Vagina (tissue), 2 donors: ENCODE measurements around the gene RPH3AL. TPM values are rescaled to one million over a fixed set of nuclear protein-coding genes. Genes with fewer than 3 reads are reported as not detected.

Source experiments
- DNase-seq, 2 donors: peaks; one replicate each; pipeline ENCODE4 v3.0.0-alpha.2; 2017; ENCODE audit errors: extremely low spot score in 2 of 2
- H3K27ac ChIP-seq: fragments of 200-600 bp; sonication (generic); one replicate; pipeline ENCODE4 v1.5.1; 2019
- H3K27me3 ChIP-seq: fragments of 200-600 bp; sonication (generic); one replicate; pipeline ENCODE4 v1.5.1; 2019
- H3K36me3 ChIP-seq, 2 donors: fragments of 200-600 bp; sonication (generic); one replicate each; pipeline ENCODE4 v1.5.1; 2017 to 2019
- H3K4me1 ChIP-seq: fragments of 200-600 bp; sonication (generic); one replicate; pipeline ENCODE4 v1.5.1; 2019
- H3K4me3 ChIP-seq, 2 donors: fragments of 200-600 bp; sonication (generic); 1 replicate in 1 of 2; 2 replicates in 1 of 2; pipeline ENCODE4 v1.5.1; 2016 to 2019
- H3K9me3 ChIP-seq: fragments of 200-600 bp; sonication (generic); one replicate; pipeline ENCODE4 v1.5.1; 2019
- POLR2A ChIP-seq, 2 donors: fragments of 450-650 bp; IDR thresholded peaks; one replicate each; pipeline ENCODE4 v1.6.1; 2017; ENCODE audit warnings: antibody characterized with exemption in 2 of 2, mild to moderate bottlenecking in 2 of 2, moderate library complexity in 2 of 2
- POLR2AphosphoS5 ChIP-seq, 2 donors: sonication (generic); formaldehyde crosslinking; IDR thresholded peaks; one replicate each; pipeline ENCODE4 v1.9.0; 2017; ENCODE audit warnings: antibody characterized with exemption in 2 of 2, mild to moderate bottlenecking in 2 of 2, low read depth in 1 of 2; ENCODE audit not compliant: insufficient read depth in 1 of 2
- intact Hi-C: fragments of 100-400 bp; cut with DNase I; formaldehyde crosslinking; loops from one replicate; pipeline ENCODE4 v1.15.1; 2023
- total RNA-seq: library from RNA; depleted of rRNA; stranded (reverse); fragments of >200 nt; gene quantifications from one replicate; pipeline ENCODE4 v1.2.3, GENCODE V29; 2016
- TF ChIP-seq, protein P1 (sequence below), 3 experiments: fragments of 450-650 bp in 2 of 3; fragments of 200-600 bp in 1 of 3; sonication (generic) in 1 of 3; IDR thresholded peaks; one replicate each; pipeline ENCODE4 v1.5.1; 2017 to 2019; ENCODE audit warnings: antibody characterized with exemption in 3 of 3, mild to moderate bottlenecking in 2 of 3, moderate library complexity in 2 of 3

Gene RPH3AL
- total RNA-seq, 1 donor from 2014 or later: 43.5 TPM

DNA sequence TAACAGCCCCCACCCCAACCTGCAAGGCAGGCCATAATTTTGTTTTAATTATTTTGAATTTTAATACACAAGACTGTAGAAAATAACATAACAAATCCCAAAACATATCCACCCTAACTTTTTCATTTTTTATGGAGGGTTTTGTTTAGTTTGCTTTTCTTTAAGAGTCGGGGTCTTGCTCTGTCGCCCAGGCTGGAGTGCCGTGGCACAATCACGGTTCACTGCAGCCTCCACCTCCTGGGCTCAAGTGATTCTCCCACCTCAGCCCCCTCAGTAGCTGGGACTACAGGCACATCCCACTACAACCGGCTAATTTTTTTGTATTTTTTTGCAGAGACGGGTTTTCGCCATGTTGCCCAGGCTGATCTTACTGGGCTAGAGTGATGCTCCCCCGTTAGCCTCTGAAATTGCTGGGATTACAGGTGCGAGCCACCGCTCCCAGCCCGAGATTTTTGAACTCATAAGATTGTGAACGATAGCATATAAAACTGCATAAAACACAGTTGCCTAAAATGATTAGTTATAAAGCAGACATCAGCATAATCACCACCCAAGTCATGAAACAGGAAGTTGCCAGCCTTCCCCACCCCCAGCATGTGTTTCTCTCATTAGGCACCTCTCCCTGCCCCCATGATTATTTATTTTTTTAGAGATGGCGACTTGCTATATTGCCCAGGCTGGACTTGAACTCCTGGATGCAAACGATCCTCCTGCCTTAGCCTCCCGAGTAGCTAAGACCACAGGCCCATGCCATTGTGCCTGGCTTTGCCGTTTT is 157.6 kb downstream of the RPH3AL start:
- Histone ChIP-seq H3K27me3 (no peaks in the 10 kb centered on the region), H3K4me1 (peaks cover 7% of the 10 kb centered on the region), H3K27ac (no peak overlapping the region), H3K9me3 (no peaks in the 10 kb centered on the region), H3K36me3 (no peaks in the 10 kb centered on the region), H3K4me3 (no peak overlapping the region)
- DNase-seq: no peak
- TF ChIP-seq, protein P1, sequence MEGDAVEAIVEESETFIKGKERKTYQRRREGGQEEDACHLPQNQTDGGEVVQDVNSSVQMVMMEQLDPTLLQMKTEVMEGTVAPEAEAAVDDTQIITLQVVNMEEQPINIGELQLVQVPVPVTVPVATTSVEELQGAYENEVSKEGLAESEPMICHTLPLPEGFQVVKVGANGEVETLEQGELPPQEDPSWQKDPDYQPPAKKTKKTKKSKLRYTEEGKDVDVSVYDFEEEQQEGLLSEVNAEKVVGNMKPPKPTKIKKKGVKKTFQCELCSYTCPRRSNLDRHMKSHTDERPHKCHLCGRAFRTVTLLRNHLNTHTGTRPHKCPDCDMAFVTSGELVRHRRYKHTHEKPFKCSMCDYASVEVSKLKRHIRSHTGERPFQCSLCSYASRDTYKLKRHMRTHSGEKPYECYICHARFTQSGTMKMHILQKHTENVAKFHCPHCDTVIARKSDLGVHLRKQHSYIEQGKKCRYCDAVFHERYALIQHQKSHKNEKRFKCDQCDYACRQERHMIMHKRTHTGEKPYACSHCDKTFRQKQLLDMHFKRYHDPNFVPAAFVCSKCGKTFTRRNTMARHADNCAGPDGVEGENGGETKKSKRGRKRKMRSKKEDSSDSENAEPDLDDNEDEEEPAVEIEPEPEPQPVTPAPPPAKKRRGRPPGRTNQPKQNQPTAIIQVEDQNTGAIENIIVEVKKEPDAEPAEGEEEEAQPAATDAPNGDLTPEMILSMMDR (IDR thresholded peaks at IDR 0.05): no peak
- TF ChIP-seq POLR2A (IDR thresholded peaks at IDR 0.05): no peak
- TF ChIP-seq POLR2AphosphoS5 (IDR thresholded peaks at IDR 0.05; ENCODE audit: insufficient read depth in 1 of 2, low read depth in 1 of 2): no peak
- intact Hi-C loops: no loop called here

DNA sequence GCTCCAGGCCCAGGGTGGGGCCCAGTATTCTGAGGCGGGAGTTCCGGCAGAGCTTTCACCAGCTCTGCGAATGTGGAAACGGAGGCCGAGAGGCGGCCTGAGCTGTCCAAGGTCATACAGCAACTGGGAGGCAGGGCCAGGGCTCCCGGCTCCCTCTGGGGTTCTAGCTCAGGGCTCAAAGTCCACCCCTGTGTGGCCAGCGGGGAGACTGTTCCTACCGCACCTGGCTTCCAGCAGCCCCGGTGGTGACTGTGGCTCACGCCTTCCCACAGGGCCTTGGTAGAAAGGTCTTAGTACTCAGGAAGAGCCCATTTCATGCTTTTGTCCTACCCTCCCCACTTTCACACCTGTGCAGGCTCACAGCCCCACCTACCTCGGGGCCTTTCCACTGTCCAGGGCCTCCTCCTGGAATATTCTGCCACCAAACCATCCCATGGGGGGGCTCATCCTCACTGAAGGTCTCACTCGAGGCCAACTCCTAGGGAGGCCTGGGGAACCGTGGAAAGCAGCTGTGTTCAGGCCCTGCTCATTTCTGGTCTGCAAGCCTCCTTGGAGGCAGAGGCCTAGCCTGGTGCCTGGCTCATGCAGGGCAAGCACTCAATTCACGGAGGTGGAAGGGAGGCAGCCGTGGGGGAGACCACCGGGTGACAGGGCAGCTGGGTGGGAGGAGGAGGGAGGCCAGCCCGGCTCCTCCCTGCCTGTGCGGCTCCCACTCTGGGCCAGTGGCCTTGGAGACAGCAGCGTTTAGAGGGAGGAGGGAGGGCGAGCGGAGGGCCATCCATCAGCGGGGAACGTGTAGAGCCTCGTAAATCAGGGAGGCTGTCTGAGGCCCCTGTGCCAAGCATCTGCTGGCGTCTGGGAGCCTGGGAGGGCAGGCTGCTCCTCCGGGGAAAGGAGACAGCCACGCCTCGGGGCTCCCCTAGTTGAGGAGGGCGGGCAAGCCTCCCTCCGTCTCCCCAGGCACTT is 158.5 kb downstream of the RPH3AL start:
- Histone ChIP-seq H3K36me3 (no peaks in the 10 kb centered on the region), H3K27me3 (no peaks in the 10 kb centered on the region), H3K4me3 (no peak overlapping the region), H3K27ac (no peak overlapping the region), H3K4me1 (peaks cover 7% of the 10 kb centered on the region), H3K9me3 (no peaks in the 10 kb centered on the region)
- intact Hi-C loops: no loop called here
- TF ChIP-seq POLR2AphosphoS5 (IDR thresholded peaks at IDR 0.05; ENCODE audit: insufficient read depth in 1 of 2, low read depth in 1 of 2): no peak
- TF ChIP-seq, protein P1 (IDR thresholded peaks at IDR 0.05): no peak
- no peak for DNase-seq

DNA sequence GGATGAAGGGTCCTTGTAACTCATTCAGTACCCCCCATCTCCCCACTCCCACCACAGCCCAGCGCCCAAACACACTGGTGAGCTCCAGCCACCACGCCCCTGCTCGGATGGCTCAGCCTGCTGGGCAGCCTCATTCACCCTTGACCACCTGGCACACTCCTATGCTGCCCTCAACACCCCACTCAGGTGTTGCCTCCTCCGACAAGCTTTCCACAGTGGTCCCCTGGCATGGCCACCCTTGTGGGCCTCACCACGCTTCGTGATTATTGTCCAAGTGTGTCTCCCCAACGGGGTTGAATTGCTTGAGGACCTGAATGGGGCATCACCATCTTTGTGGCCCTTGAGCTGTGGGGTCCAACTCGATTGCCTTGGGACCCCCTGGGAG is 159.2 kb downstream of the RPH3AL start:
- Histone ChIP-seq H3K36me3 (no peaks in the 10 kb centered on the region), H3K27ac (no peak overlapping the region), H3K4me1 (peaks cover 7% of the 10 kb centered on the region), H3K27me3 (no peaks in the 10 kb centered on the region), H3K4me3 (no peak overlapping the region), H3K9me3 (no peaks in the 10 kb centered on the region)
- intact Hi-C loops: no loop called here
- no peak for DNase-seq
- TF ChIP-seq, protein P1 (IDR thresholded peaks at IDR 0.05): no peak
- TF ChIP-seq POLR2AphosphoS5 (IDR thresholded peaks at IDR 0.05; ENCODE audit: insufficient read depth in 1 of 2, low read depth in 1 of 2) (no peak), POLR2A (IDR thresholded peaks at IDR 0.05) (no peak)

DNA sequence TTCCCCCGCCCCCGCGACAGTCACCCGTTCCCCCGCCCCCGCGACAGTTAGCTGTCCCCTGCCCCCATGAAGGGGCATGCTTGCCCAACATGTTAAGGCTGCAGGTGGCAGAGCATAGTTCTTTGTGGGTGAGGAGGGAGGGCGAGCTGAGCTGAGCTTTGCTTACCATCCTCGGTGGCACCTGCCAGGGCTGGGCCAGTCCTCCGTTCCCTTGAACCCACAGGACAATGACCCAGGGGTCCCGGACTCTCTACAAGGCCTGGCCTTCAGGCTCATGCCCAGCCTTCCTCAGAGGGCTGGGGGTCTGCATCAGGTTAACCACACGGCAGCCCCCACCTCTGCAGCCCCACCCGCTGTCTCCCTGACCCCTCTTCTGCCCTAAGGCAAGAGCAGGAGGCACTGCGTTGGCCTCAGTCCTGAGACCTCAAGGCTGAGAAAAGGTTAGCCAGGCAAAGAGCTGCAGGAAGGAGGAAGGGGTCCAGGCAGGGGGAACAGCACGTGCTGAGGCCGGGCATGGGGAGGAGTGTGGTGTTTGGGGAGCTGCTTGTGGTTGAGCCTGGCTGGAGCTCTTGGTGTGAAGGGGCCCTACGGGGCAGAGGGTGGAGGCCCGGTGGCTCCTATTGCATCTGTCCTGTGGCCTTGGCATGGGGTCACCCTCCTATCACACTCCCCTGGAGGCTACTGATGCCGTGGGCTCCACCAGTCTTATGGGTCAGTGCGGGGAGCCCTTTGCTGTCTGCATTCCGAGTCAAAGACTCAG is 159.8 kb downstream of the RPH3AL start:
- H3K9me3 ChIP-seq: no peaks in the 10 kb centered on the region
- no peaks in the 10 kb centered on the region for H3K27me3 ChIP-seq
- intact Hi-C loops: no loop called here
- no peak for DNase-seq
- H3K4me1 ChIP-seq: peaks cover 7% of the 10 kb centered on the region
- H3K36me3 ChIP-seq: no peaks in the 10 kb centered on the region
- TF ChIP-seq POLR2A (IDR thresholded peaks at IDR 0.05): no peak
- no peak overlapping the region for H3K4me3 ChIP-seq
- H3K27ac ChIP-seq: no peak overlapping the region

DNA sequence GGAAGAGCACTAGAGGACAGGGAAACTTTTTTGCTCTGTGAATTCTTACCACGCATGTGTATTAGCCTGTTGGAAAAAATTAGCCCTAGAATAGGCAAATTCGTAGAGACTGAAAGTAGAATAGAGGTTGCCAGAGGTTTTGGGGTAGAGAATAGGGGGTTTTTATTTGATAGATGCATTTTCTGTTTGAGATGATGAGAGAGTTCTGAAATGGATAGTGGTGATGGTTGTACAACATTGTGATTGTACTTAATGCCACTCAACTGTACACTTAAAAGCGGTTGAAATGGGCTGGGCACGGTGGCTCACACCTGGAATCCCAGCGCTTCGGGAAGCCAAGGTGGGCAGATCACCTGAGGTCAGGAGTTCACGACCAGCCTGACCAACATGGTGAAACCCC is 163.2 kb downstream of the RPH3AL start:
- H3K4me1 ChIP-seq: peaks cover 12% of the 10 kb centered on the region
- H3K36me3 ChIP-seq: no peaks in the 10 kb centered on the region
- no peaks in the 10 kb centered on the region for H3K9me3 ChIP-seq
- no peaks in the 10 kb centered on the region for H3K27me3 ChIP-seq
- no peak overlapping the region for H3K27ac ChIP-seq
- intact Hi-C loops: no loop called here
- no peak overlapping the region for H3K4me3 ChIP-seq
- TF ChIP-seq POLR2A (IDR thresholded peaks at IDR 0.05) (no peak), POLR2AphosphoS5 (IDR thresholded peaks at IDR 0.05; ENCODE audit: insufficient read depth in 1 of 2, low read depth in 1 of 2) (no peak)
- TF ChIP-seq, protein P1 (IDR thresholded peaks at IDR 0.05): no peak
- no peak for DNase-seq
